ENCODE results near the gene TMEM127.

- no peak for TF ChIP-seq MAFK (IDR thresholded peaks at IDR 0.05; ENCODE audit: partially characterized antibody)
- TF ChIP-seq POLR2A (IDR thresholded peaks at IDR 0.05; ENCODE audit: low read length): no peak
- no peak for TF ChIP-seq RAD21 (conservative IDR thresholded peaks at IDR 0.05 in 1 of 2, IDR thresholded peaks at IDR 0.05 in 1 of 2)
- TF ChIP-seq ESRRA (IDR thresholded peaks at IDR 0.05; ENCODE audit: borderline replicate concordance, low read length): no peak
- TF ChIP-seq, protein P1, sequence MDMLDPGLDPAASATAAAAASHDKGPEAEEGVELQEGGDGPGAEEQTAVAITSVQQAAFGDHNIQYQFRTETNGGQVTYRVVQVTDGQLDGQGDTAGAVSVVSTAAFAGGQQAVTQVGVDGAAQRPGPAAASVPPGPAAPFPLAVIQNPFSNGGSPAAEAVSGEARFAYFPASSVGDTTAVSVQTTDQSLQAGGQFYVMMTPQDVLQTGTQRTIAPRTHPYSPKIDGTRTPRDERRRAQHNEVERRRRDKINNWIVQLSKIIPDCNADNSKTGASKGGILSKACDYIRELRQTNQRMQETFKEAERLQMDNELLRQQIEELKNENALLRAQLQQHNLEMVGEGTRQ (IDR thresholded peaks at IDR 0.05): no peak
These were observed 4.3 kb downstream of the TMEM127 start for GRCh38 chr2:96261328-96262003.

All from A549 (cell line).